DND-41 (cell line): ENCODE results near the gene DCUN1D2.

Experiments used
- EZH2 ChIP-seq: IDR thresholded peaks from 3 replicates; pipeline ENCODE4 v1.6.1; 2012; ENCODE audit warnings: borderline replicate concordance, low read depth, mild to moderate bottlenecking, moderate library complexity, low read length, inconsistent platforms; ENCODE audit not compliant: severe bottlenecking
- TF ChIP-seq, protein P1 (sequence below): IDR thresholded peaks from 2 replicates; pipeline ENCODE4 v1.5.1; 2012; ENCODE audit warnings: borderline replicate concordance, low read length, moderate library complexity, mild to moderate bottlenecking; ENCODE audit not compliant: poor library complexity, severe bottlenecking; ENCODE audit errors: extremely low read depth

DNA sequence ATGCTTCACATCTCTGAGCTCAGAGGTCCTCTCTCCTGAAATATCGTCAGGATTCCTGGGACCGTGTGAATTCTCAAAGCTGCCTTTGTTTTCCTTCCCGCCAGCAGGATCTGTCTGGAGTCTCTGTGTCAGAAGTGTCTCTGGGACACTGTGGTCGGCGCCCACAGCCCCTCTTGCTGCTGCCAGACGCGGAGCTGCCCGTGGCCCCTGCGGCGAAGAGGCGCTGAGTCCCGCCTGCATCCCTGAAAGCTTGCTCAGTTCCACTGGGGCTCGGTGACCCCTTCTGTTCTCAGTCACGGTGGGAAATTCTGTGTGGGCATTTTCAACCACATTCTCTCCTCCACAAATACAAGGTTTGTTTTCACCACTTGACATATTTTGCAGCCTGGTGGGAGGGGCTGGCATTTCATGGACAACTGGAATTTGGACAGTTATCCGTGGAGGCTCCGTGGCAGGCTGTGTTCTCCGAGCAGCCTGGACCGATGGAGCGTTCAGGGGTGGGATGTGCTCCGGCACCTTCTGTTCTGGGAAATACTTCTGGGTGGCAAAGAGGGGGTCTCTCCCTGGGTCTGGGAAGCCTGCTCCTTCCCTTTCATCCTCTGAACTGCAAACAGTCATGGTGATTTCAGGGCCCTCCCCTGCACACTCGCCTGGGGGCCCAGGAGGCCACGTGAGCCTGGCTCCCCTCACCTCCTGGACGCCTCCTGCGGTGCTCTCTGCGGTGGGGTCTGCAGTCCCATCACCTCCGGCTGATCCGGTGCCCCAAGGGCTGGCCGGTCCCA lies 84.0 kb downstream of the DCUN1D2 start:
- TF ChIP-seq, protein P1, sequence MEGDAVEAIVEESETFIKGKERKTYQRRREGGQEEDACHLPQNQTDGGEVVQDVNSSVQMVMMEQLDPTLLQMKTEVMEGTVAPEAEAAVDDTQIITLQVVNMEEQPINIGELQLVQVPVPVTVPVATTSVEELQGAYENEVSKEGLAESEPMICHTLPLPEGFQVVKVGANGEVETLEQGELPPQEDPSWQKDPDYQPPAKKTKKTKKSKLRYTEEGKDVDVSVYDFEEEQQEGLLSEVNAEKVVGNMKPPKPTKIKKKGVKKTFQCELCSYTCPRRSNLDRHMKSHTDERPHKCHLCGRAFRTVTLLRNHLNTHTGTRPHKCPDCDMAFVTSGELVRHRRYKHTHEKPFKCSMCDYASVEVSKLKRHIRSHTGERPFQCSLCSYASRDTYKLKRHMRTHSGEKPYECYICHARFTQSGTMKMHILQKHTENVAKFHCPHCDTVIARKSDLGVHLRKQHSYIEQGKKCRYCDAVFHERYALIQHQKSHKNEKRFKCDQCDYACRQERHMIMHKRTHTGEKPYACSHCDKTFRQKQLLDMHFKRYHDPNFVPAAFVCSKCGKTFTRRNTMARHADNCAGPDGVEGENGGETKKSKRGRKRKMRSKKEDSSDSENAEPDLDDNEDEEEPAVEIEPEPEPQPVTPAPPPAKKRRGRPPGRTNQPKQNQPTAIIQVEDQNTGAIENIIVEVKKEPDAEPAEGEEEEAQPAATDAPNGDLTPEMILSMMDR: no peak
- no peak for TF ChIP-seq EZH2
